GM23248 (cell line): Measurements from ENCODE around the gene MRM2. TPM values are rescaled to one million over a fixed set of nuclear protein-coding genes. Genes with fewer than 3 reads are reported as not detected.

Experiments
- DNase-seq: peaks from one replicate; pipeline ENCODE4 v3.0.0-alpha.2; 2015
- H2AFZ ChIP-seq: fragments of 200-600 bp; sonication (generic); 2 replicates; pipeline ENCODE4 v1.6.1; 2016; ENCODE audit warnings: antibody characterized with exemption
- H3F3A ChIP-seq: fragments of 200-600 bp; sonication (generic); 2 replicates; pipeline ENCODE4 v1.6.1; 2016; ENCODE audit warnings: mild to moderate bottlenecking, antibody characterized with exemption, mixed run types; ENCODE audit not compliant: insufficient read depth
- H3K27ac ChIP-seq: fragments of 200-600 bp; sonication (generic); 2 replicates; pipeline ENCODE4 v1.5.1; 2016; ENCODE audit warnings: mild to moderate bottlenecking
- H3K27me3 ChIP-seq: fragments of 200-600 bp; sonication (generic); replicated peaks from 2 replicates; pipeline ENCODE4 v1.6.1; 2016; ENCODE audit warnings: mild to moderate bottlenecking; ENCODE audit not compliant: insufficient read depth
- H3K36me3 ChIP-seq: fragments of 200-600 bp; sonication (generic); 2 replicates; pipeline ENCODE4 v1.6.1; 2016; ENCODE audit warnings: low read depth, mild to moderate bottlenecking
- H3K4me1 ChIP-seq: fragments of 200-600 bp; sonication (generic); 2 replicates; pipeline ENCODE4 v1.6.1; 2016; ENCODE audit warnings: mild to moderate bottlenecking; ENCODE audit not compliant: insufficient read depth
- H3K4me2 ChIP-seq: fragments of 200-600 bp; sonication (generic); one replicate; pipeline ENCODE4 v1.6.1; 2016; ENCODE audit warnings: mild to moderate bottlenecking; ENCODE audit not compliant: unreplicated experiment
- H3K4me3 ChIP-seq: fragments of 200-600 bp; sonication (generic); 2 replicates; pipeline ENCODE4 v1.5.1; 2016; ENCODE audit warnings: mild to moderate bottlenecking
- H3K79me2 ChIP-seq: fragments of 200-600 bp; sonication (generic); 2 replicates; pipeline ENCODE4 v1.6.1; 2016; ENCODE audit warnings: mild to moderate bottlenecking; ENCODE audit not compliant: insufficient read depth
- H3K9ac ChIP-seq: fragments of 200-600 bp; sonication (generic); 2 replicates; pipeline ENCODE4 v1.6.1; 2016; ENCODE audit warnings: mild to moderate bottlenecking
- H3K9me2 ChIP-seq: fragments of 200-600 bp; sonication (generic); 2 replicates; pipeline ENCODE4 v1.6.1; 2016; ENCODE audit warnings: mixed run types, mild to moderate bottlenecking, moderate library complexity; ENCODE audit not compliant: insufficient read depth
- H3K9me3 ChIP-seq: fragments of 200-600 bp; sonication (generic); one replicate; pipeline ENCODE4 v1.6.1; 2017; ENCODE audit warnings: low read depth
- H4K20me1 ChIP-seq: fragments of 200-600 bp; sonication (generic); 2 replicates; pipeline ENCODE4 v1.6.0; 2016; ENCODE audit not compliant: insufficient read depth
- EZH2 ChIP-seq: fragments of 200-600 bp; sonication (generic); IDR thresholded peaks from 2 replicates; pipeline ENCODE4 v1.6.1; 2018; ENCODE audit warnings: antibody characterized with exemption, mild to moderate bottlenecking; ENCODE audit not compliant: insufficient read depth, poor library complexity, severe bottlenecking
- EZH2phosphoT487 ChIP-seq: fragments of 200-600 bp; sonication (generic); IDR thresholded peaks from 2 replicates; pipeline ENCODE4 v1.6.1; 2018; ENCODE audit warnings: antibody characterized with exemption, moderate library complexity, mild to moderate bottlenecking, low read depth; ENCODE audit not compliant: insufficient read depth
- WGBS, 2 experiments: methylation state at CpG; one replicate each; pipeline ENCODE4 v1.1.6; 2015 to 2017; ENCODE audit warnings: low lambda C conversion rate in 2 of 2, low coverage in 1 of 2; ENCODE audit errors: missing lambda C conversion rate in 2 of 2; 5-methylcytosine and 5-hydroxymethylcytosine counted together
- in situ Hi-C: fragments of 300-500 bp; cut with MboI; formaldehyde crosslinking; loops from 2 replicates; pipeline ENCODE4 v1.15.0; 2020
- polyA plus RNA-seq: library from polyadenylated mRNA; unstranded; fragments of >200 nt; fragmentation: Nextera tagmentation; extraction: Ambion mirVana; gene quantifications from 2 replicates; pipeline ENCODE4 v1.2.1, GENCODE V29; 2016
- total RNA-seq: library from RNA; depleted of rRNA; stranded (reverse); fragments of >200 nt; shearing (Covaris generic); gene quantifications from 2 replicates; pipeline ENCODE4 v1.2.3, GENCODE V29; 2014

The MRM2 gene
- total and polyA plus RNA-seq, 2 experiments from 2014 or later = 20.8 to 42.2 TPM

DNA sequence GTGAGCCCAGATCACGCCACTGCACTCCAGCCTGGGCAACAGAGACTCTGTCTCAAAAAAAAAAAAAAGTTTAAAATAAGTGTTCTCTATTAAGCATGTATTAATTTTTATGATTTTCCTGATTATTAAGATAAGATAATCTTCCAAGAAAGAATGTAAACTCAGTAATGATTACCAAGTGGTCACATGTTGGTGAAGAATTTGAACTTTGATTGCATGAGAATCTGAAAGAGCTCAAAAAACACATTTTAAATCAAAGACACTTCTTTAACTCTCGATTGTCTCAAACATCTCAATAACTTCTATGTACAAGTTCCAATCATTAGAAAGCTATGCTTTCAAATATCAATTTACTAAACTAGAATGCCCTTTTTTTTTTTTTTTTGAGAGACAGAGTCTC is 38.4 kb upstream of the MRM2 start:
- Histone ChIP-seq H3K4me2 (no peak overlapping the region), H2AFZ (no peak overlapping the region), H3K36me3 (no peaks in the 10 kb centered on the region), H4K20me1 (no peaks in the 10 kb centered on the region), H3K9me3 (no peaks in the 10 kb centered on the region), H3K4me3 (no peak overlapping the region), H3F3A (no peaks in the 10 kb centered on the region), H3K9me2 (no peaks in the 10 kb centered on the region), H3K27ac (no peak overlapping the region), H3K9ac (no peak overlapping the region), H3K79me2 (peaks cover 49% of the 10 kb centered on the region), H3K27me3 (no peaks in the 10 kb centered on the region), H3K4me1 (peaks cover 12% of the 10 kb centered on the region; the same call in 1 of the 2 replicates)
- no peak for DNase-seq
- in situ Hi-C loops = no loop called here
- no peak for TF ChIP-seq EZH2
- TF ChIP-seq EZH2phosphoT487 = no peak
- 92 to 94% methylated on average over 2 of the region's 2 CpGs for WGBS, 2 experiments

DNA sequence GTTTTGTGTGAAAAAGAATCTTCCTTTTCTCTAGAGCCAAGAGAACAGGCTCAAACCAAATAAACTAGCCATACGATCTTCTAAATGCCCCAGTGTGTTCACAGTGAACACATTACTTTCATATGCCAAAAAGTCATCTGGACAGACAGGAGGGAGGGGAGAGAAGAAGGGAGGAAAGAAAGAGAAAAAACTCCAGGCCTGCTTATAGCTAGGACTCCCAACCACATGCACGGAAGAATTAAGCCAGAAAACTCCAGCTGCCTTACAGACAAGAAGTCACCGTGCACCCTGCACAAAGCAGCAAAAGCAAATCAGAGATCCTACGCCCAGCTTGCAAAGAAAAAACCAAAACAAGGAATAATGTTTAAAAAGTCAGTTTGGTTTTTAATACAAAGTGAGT is 37.9 kb upstream of the MRM2 start:
- peaks cover 45% of the 10 kb centered on the region for H3K79me2 ChIP-seq
- no peaks in the 10 kb centered on the region for H3K27me3 ChIP-seq
- 54 to 59% methylated on average over 4 of the region's 4 CpGs for WGBS, 2 experiments
- H3K9me2 ChIP-seq = no peaks in the 10 kb centered on the region
- no peak overlapping the region for H2AFZ ChIP-seq
- no peak for DNase-seq
- no peak overlapping the region for H3K27ac ChIP-seq
- no peaks in the 10 kb centered on the region for H3K36me3 ChIP-seq
- in situ Hi-C loops = no loop called here
- H3K9ac ChIP-seq = no peak overlapping the region
- H3F3A ChIP-seq = no peaks in the 10 kb centered on the region
- H3K4me3 ChIP-seq = no peak overlapping the region
- H3K4me1 ChIP-seq = peaks cover 12% of the 10 kb centered on the region; the same call in 1 of the 2 replicates
- H4K20me1 ChIP-seq = no peaks in the 10 kb centered on the region
- TF ChIP-seq EZH2phosphoT487 (no peak), EZH2 (no peak)
- no peak overlapping the region for H3K4me2 ChIP-seq
- H3K9me3 ChIP-seq = no peaks in the 10 kb centered on the region

DNA sequence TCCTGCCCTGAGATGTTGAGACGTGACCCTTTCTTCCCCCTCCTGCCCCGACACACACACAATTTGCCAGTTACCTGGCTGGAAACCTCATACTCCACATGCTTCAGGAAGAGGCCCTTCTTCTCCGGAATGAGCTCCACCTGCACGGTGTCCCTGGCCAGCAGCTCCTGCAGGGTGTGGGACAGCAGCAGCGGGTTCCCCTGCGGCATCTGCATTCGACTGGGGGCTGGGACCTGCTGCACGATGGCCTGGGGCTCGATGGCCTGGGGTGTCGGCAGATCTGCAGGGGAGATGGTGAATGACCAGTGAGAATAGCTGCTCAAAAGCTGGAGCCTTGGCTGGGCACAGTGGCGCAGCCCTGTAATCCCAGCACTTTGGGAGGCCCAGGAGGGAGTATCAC is 36.0 kb upstream of the MRM2 start:
- no peak overlapping the region for H2AFZ ChIP-seq
- H3F3A ChIP-seq = no peaks in the 10 kb centered on the region
- in situ Hi-C loops = no loop called here
- no peak for TF ChIP-seq EZH2phosphoT487
- no peak for DNase-seq
- no peak overlapping the region for H3K9ac ChIP-seq
- H3K4me2 ChIP-seq = no peak overlapping the region
- H3K36me3 ChIP-seq = no peaks in the 10 kb centered on the region
- no peak overlapping the region for H3K4me3 ChIP-seq
- no peaks in the 10 kb centered on the region for H3K27me3 ChIP-seq
- H3K9me2 ChIP-seq = no peaks in the 10 kb centered on the region
- no peaks in the 10 kb centered on the region for H3K9me3 ChIP-seq
- H3K27ac ChIP-seq = no peak overlapping the region
- WGBS, 2 experiments = 91 to 95% methylated on average over 10 to 11 of the region's 11 CpGs
- H3K79me2 ChIP-seq = peaks cover 36% of the 10 kb centered on the region
- no peaks in the 10 kb centered on the region for H4K20me1 ChIP-seq
- peaks cover 12% of the 10 kb centered on the region; the same call in 1 of the 2 replicates for H3K4me1 ChIP-seq

DNA sequence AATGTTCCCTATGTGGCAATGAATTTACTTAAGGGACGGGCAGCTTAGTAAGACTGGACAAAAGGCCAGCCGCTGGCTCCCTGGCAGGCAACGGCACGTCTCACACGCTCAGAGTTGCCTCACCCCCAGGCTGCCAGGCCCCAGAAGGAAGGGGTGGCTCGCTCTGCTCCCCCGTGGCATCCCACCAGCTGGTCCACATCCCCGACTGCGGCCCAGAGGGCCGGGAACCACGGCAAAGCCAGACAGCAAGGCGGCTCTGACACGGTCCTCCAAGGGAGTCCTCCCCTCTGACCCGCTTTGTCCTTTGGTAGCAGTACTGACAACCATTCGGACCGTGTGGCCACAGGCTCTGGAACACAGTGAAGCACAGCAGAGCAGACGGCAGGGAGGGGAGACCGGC is 34.1 kb upstream of the MRM2 start:
- Histone ChIP-seq H3K36me3 (no peaks in the 10 kb centered on the region), H3K4me1 (0 out of 2 replicates have a peak, but pooled peaks cover 4% of the 10 kb centered on the region), H3F3A (no peaks in the 10 kb centered on the region), H3K9ac (no peak overlapping the region), H2AFZ (no peak overlapping the region), H3K4me2 (no peak overlapping the region), H3K27me3 (no peaks in the 10 kb centered on the region), H3K4me3 (no peak overlapping the region), H4K20me1 (no peaks in the 10 kb centered on the region), H3K27ac (no peak overlapping the region), H3K79me2 (peaks cover 20% of the 10 kb centered on the region), H3K9me2 (no peaks in the 10 kb centered on the region), H3K9me3 (no peaks in the 10 kb centered on the region)
- WGBS, 2 experiments = 95% methylated on average over 18 of the region's 18 CpGs
- TF ChIP-seq EZH2phosphoT487 = no peak
- TF ChIP-seq EZH2 = no peak
- DNase-seq = no peak
- in situ Hi-C loops = no loop called here

DNA sequence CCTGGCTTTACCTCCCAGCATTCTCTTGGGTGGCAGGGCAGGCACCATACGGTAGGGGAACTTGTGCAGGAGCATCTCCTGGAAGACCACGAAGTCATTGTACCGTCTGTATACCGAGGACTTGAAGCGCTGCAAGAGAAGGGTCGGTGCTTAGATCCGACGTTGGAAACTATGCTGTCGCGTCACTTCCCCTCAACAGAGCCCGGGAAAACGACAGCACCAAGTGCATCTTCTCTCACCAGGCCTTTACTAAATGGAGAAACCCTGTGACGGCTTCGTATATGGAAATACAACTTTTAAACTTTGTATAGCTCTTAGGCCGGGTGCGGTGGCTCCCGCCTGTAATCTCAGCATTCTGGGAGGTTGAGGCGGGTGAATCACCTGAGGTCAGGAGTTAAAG is 33.1 kb upstream of the MRM2 start:
- H3K4me1 ChIP-seq = 0 out of 2 replicates have a peak, but pooled peaks cover 4% of the 10 kb centered on the region
- in situ Hi-C loops = no loop called here
- H3K36me3 ChIP-seq = no peaks in the 10 kb centered on the region
- 90 to 91% methylated on average over 18 of the region's 18 CpGs for whole genome bisulfite sequencing, 2 experiments
- DNase-seq = no peak
- H3K27ac ChIP-seq = no peak overlapping the region
- H3F3A ChIP-seq = no peaks in the 10 kb centered on the region
- no peak overlapping the region for H3K4me2 ChIP-seq
- TF ChIP-seq EZH2phosphoT487 (no peak), EZH2 (no peak)
- H4K20me1 ChIP-seq = no peaks in the 10 kb centered on the region
- no peaks in the 10 kb centered on the region for H3K9me3 ChIP-seq
- no peak overlapping the region for H2AFZ ChIP-seq
- no peaks in the 10 kb centered on the region for H3K27me3 ChIP-seq
- H3K9me2 ChIP-seq = no peaks in the 10 kb centered on the region
- H3K9ac ChIP-seq = no peak overlapping the region
- peaks cover 10% of the 10 kb centered on the region for H3K79me2 ChIP-seq
- H3K4me3 ChIP-seq = no peak overlapping the region
